Common myeloid progenitor, CD34-positive (primary cell): ENCODE results near the gene DHX58.

ENCODE experiments used
- CTCF ChIA-PET: fragments of 350-600 bp; sonication (Branson Sonifier 250); formaldehyde crosslinking; loops from one replicate; lab custom pipeline; 2021; ENCODE audit warnings: antibody characterized with exemption; lab: Charles Lee
- POLR2A ChIA-PET: fragments of 350-600 bp; sonication (Branson Sonifier 250); formaldehyde crosslinking; loops from one replicate; lab custom pipeline; 2021; ENCODE audit warnings: antibody characterized with exemption; lab: Charles Lee
- DNase-seq, 3 donors: peaks; one replicate each; pipeline versions ENCODE4 v3.0.0 to v3.0.0-alpha.2; 2013
- H3K27ac ChIP-seq, 2 experiments: 1 replicate in 1 of 2; 2 replicates in 1 of 2; pipeline ENCODE4 v1.7.0; 2013; ENCODE audit warnings: inconsistent platforms in 2 of 2, low read length in 2 of 2, mild to moderate bottlenecking in 2 of 2, low read depth in 1 of 2, moderate library complexity in 1 of 2; ENCODE audit not compliant: severe bottlenecking in 2 of 2, insufficient read depth in 1 of 2, poor library complexity in 1 of 2
- H3K27me3 ChIP-seq, 5 experiments: replicated peaks in 2 of 5; 1 replicate in 3 of 5; 2 replicates in 2 of 5; pipeline versions ENCODE4 v1.6.1 to v1.7.0; 2013; ENCODE audit warnings: low read length in 4 of 5, mild to moderate bottlenecking in 2 of 5, moderate library complexity in 2 of 5, inconsistent platforms in 1 of 5; ENCODE audit not compliant: insufficient read depth in 5 of 5, control insufficient read depth in 4 of 5
- H3K36me3 ChIP-seq, 4 experiments: 1 replicate in 2 of 4; 2 replicates in 2 of 4; pipeline versions ENCODE4 v1.6.1 to v1.7.0; 2013; ENCODE audit warnings: low read length in 3 of 4, control low read depth in 1 of 4, mild to moderate bottlenecking in 1 of 4; ENCODE audit not compliant: control insufficient read depth in 4 of 4, insufficient read depth in 4 of 4
- H3K4me1 ChIP-seq, 4 experiments: 1 replicate in 3 of 4; 2 replicates in 1 of 4; pipeline versions ENCODE4 v1.6.1 to v1.7.1; 2013; ENCODE audit warnings: low read length in 3 of 4, mild to moderate bottlenecking in 3 of 4, control low read depth in 1 of 4, inconsistent platforms in 1 of 4, moderate library complexity in 1 of 4; ENCODE audit not compliant: control insufficient read depth in 4 of 4, insufficient read depth in 4 of 4; ENCODE audit errors: control extremely low read depth in 1 of 4
- H3K4me3 ChIP-seq, 7 experiments: 1 replicate in 4 of 7; 2 replicates in 3 of 7; pipeline versions ENCODE4 v1.5.1 to v1.7.0; 2013; ENCODE audit warnings: mild to moderate bottlenecking in 7 of 7, low read length in 6 of 7, moderate library complexity in 6 of 7, inconsistent platforms in 2 of 7, low read depth in 2 of 7, control low read depth in 1 of 7; ENCODE audit not compliant: insufficient read depth in 4 of 7, control insufficient read depth in 1 of 7; ENCODE audit errors: extremely low read depth in 1 of 7
- H3K9me3 ChIP-seq, 5 experiments: 1 replicate in 4 of 5; 2 replicates in 1 of 5; pipeline versions ENCODE4 v1.6.1 to v1.7.1; 2013; ENCODE audit warnings: low read length in 4 of 5, mild to moderate bottlenecking in 2 of 5, inconsistent platforms in 1 of 5, low read depth in 1 of 5, moderate library complexity in 1 of 5; ENCODE audit not compliant: control insufficient read depth in 4 of 5, insufficient read depth in 2 of 5; ENCODE audit errors: control extremely low read depth in 1 of 5
- WGBS: methylation state at CpG from one replicate; pipeline ENCODE4 v1.1.5; 2013; ENCODE audit not compliant: insufficient coverage; 5-methylcytosine and 5-hydroxymethylcytosine counted together

The DHX58 gene

GRCh38 chr17:42062681-42063080 is 49.8 kb downstream of the DHX58 start:
- H3K36me3 ChIP-seq = no peaks in the 10 kb centered on the region
- H3K4me1 ChIP-seq = peaks cover 0 to 50% (median 29%) of the 10 kb centered on the region in 4 experiments
- no peaks in the 10 kb centered on the region for H3K27me3 ChIP-seq
- H3K4me3 ChIP-seq = no peak overlapping the region
- no peak overlapping the region for H3K27ac ChIP-seq
- CTCF ChIA-PET = interaction anchor here (0.9 to 1.9 kb wide), 5 partner anchors 9 to 58 kb away, joined by 3 to 6 read pairs (median 4); no protein-coding TSS in a partner anchor
- POLR2A ChIA-PET = no interaction called here
- no peak for DNase-seq
- no peaks in the 10 kb centered on the region for H3K9me3 ChIP-seq
- 95% methylated on average over 11 of the region's 14 CpGs for WGBS

GRCh38 chr17:42061646-42062487 is 50.6 kb downstream of the DHX58 start:
- CTCF ChIA-PET = interaction anchor here (0.9 to 3.0 kb wide), 8 partner anchors 8 to 58 kb away, joined by 3 to 12 read pairs (median 6); partner anchors contain the start of gene ZNF385C
- H3K36me3 ChIP-seq = no peaks in the 10 kb centered on the region
- no peaks in the 10 kb centered on the region for H3K9me3 ChIP-seq
- H3K4me1 ChIP-seq = peaks cover 0 to 50% (median 28%) of the 10 kb centered on the region in 4 experiments
- POLR2A ChIA-PET = no interaction called here
- H3K27me3 ChIP-seq = no peaks in the 10 kb centered on the region
- WGBS = 59% methylated on average over 4 of the region's 5 CpGs
- H3K4me3 ChIP-seq = no peak overlapping the region
- DNase-seq = no peak
- no peak overlapping the region for H3K27ac ChIP-seq

DNA sequence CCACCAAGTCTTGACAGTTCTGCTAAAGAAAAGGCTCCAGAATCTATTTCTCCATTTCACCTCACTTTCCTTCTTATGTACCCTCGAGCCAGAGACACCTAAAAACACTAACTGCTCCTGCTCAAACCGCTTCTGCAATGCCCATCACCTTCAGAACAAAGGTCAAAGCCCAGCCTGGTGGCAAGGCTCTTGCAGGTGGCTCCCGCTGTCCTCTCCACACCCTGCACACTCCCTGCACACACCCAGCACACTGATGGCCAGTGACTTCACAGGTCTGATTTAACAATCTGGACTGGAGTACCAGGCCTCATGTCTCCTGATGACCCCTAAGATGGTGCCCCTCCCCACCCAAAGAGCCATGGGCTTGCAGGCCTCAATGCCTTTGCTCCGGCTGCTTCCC is 52.3 kb downstream of the DHX58 start:
- no peaks in the 10 kb centered on the region for H3K27me3 ChIP-seq
- whole genome bisulfite sequencing = 97% methylated on average over 3 of the region's 4 CpGs
- no peaks in the 10 kb centered on the region for H3K36me3 ChIP-seq
- H3K4me3 ChIP-seq = no peak overlapping the region
- DNase-seq = no peak
- POLR2A ChIA-PET = no interaction called here
- peaks cover 0 to 48% (median 27%) of the 10 kb centered on the region in 4 experiments for H3K4me1 ChIP-seq
- no peak overlapping the region for H3K27ac ChIP-seq
- H3K9me3 ChIP-seq = no peaks in the 10 kb centered on the region
- CTCF ChIA-PET = interaction anchor here (0.8 to 3.0 kb wide), 5 partner anchors 8 to 20 kb away, joined by 4 to 12 read pairs (median 7); partner anchors contain the start of gene C17orf113

GRCh38 chr17:42059815-42060214 is 52.7 kb downstream of the DHX58 start:
- no peak overlapping the region for H3K27ac ChIP-seq
- H3K4me1 ChIP-seq = peaks cover 0 to 44% (median 26%) of the 10 kb centered on the region in 4 experiments
- no peaks in the 10 kb centered on the region for H3K27me3 ChIP-seq
- DNase-seq = no peak
- H3K4me3 ChIP-seq = no peak overlapping the region
- 91% methylated on average over 1 of the region's 4 CpGs for WGBS
- POLR2A ChIA-PET = interaction anchor here (0.7 kb wide), 1 partner anchor 18 kb away, joined by 3 read pairs; no protein-coding TSS in a partner anchor
- no peaks in the 10 kb centered on the region for H3K9me3 ChIP-seq
- CTCF ChIA-PET = interaction anchor here (0.8 to 3.0 kb wide), 6 partner anchors 9 to 39 kb away, joined by 3 to 12 read pairs (median 6); partner anchors contain the start of genes C17orf113 and NKIRAS2
- H3K36me3 ChIP-seq = no peaks in the 10 kb centered on the region

DNA sequence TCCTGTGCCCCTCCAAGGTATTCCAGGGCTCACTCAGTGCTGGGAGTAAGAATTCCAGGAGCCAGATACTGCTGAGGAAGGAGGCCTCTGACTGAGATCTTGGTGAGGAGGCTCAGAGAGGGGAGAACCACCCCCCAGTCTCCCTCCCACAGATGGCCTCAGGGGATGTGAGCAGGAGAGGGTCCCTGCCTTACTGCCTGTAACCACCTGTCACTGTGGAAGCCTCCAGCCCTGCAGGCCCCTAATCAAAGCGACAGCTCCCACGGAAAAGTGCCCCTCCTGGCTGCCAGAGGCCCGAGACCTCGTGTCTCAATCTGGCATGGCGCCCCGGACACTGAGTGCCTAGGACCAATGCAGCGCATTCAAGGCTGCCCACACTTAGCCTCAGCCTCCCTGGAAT is 54.5 kb downstream of the DHX58 start:
- POLR2A ChIA-PET = no interaction called here
- CTCF ChIA-PET = interaction anchor here (0.9 to 1.4 kb wide), 3 partner anchors 8 to 17 kb away, joined by 3 to 6 read pairs (median 3); no protein-coding TSS in a partner anchor

GRCh38 chr17:42056635-42057034 is 55.9 kb downstream of the DHX58 start:
- H3K4me3 ChIP-seq = no peak overlapping the region
- POLR2A ChIA-PET = no interaction called here
- DNase-seq = no peak
- CTCF ChIA-PET = interaction anchor here (1.0 to 4.1 kb wide), 7 partner anchors 9 to 62 kb away, joined by 3 to 19 read pairs (median 5); no protein-coding TSS in a partner anchor
- H3K9me3 ChIP-seq = no peaks in the 10 kb centered on the region
- WGBS = 92% methylated on average over 2 of the region's 3 CpGs
- no peaks in the 10 kb centered on the region for H3K36me3 ChIP-seq
- H3K27ac ChIP-seq = no peak overlapping the region
- H3K27me3 ChIP-seq = no peaks in the 10 kb centered on the region
- H3K4me1 ChIP-seq = peaks cover 0 to 13% (median 6%) of the 10 kb centered on the region in 4 experiments

More for the DNA sequence above, 54.5 kb downstream of the DHX58 start:
- no peak overlapping the region for H3K4me3 ChIP-seq
- no peaks in the 10 kb centered on the region for H3K27me3 ChIP-seq
- WGBS = 93% methylated on average over 4 of the region's 7 CpGs
- DNase-seq = no peak
- H3K4me1 ChIP-seq = peaks cover 0 to 26% (median 12%) of the 10 kb centered on the region in 4 experiments
- no peaks in the 10 kb centered on the region for H3K9me3 ChIP-seq
- no peak overlapping the region for H3K27ac ChIP-seq
- no peaks in the 10 kb centered on the region for H3K36me3 ChIP-seq
